ENCODE results near the gene CKAP4.

The CKAP4 gene

DNA sequence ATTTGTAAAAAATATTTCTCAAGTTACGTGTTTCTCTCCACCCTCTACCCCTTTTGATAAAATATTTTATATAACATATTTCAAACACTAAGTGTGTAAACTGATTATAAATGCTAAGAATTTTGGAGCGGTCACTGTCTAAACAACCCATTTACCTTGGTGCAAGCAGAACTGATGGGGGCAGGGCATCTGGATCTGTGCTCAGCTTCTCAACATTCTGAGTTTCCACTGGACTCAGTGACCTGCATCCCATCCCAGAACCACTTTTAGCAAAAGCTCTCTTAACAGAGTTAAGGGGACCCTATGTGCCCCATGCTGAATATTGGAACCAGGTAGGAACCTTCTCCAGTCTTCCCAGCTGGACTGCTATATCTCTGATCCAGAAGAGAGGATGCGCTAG, 53.5 kb downstream of the CKAP4 start:
- DNase-seq, result no peak

DNA sequence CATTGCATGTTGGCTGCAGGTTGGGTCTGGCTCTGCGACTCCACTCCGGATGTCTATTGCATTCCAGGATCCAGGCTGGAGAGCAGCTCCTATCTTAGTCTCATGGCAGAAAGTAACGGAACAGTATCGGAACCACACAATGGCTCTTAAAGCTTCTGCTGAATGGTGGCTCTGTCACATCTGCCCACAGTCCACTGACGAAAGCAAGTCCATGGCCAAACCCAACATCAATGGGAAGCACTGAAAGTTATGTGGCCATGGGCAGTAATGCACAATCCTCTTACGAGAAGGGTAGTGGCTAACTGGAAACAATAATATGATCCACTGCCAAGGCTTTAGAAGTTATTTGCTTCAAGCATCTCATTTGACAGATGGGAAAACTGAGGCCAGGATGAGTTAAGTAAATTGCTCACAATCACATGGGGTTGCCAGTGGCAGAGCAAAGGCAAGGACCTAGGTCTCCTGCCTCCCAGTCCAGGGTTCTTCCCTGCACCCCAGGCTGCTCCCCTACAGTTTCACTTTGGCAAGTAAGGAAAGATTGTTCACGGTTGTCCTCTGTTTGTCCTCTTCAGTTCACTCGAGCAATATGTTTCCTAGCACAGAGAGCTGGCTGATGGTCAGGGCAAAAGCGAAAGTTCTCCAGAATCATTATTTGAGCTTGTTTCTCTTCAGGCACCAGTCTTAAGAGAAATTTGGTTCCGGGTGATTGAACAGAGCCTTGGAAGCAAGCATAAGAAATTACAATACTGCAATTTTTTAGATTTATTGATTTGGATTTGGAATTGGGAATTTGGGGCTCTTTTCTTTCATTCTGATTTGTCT, 54.2 kb downstream of the CKAP4 start:
- no peak for DNase-seq

DNA sequence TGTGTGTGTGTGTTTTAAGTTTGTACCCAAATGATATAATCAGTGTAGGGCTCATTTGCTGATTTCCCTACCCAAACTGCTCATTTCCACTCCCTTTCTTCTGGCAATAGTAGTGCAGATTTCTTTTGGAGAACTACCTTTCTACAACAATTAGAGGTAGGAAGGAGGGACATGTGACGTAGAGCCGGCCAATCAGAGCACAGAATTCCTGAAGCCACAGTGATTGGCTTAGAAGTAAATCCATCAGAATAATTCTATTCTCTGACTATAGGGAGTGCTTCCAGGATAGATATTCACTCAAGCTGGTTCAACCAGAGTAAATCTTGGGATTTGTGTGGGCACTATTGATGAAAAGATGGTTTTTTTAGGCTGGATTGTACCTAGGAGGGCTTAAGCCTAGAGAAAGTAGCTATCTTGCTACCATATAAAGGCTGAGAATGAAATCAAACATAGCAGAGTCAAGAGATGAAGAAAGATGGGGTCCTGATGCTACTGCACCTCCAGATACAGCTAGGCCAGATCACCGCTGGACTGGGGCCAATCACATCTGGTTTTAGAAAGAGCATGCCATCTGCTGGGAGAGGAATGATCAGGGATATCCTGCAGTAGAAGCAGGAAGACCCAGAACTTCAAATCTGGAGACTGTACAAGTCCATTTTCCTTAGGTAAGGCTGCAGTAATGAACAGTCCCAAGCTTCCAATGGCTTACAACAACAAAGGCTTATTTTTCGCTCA, 55.0 kb downstream of the CKAP4 start:
- DNase-seq, result no peak

DNA sequence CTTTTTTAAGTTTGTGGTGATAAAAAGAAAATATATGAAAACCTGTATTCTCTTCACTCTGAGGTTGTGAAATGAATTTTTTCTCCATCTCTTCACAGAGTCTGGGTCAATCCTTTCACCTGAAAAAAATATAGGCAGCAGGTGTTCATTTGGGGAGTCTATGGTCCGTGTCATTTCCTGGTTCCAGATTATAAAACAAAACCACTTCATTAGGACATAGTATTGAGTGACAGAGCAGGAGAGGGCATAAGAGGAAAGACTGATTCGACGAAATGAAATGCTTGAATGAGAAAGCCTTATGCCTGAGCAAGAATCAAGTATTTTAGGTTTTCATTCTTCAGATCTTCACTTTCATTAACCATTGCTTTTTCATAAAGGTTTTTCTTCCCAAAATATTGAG, 57.2 kb downstream of the CKAP4 start:
- no peak for DNase-seq

DNA sequence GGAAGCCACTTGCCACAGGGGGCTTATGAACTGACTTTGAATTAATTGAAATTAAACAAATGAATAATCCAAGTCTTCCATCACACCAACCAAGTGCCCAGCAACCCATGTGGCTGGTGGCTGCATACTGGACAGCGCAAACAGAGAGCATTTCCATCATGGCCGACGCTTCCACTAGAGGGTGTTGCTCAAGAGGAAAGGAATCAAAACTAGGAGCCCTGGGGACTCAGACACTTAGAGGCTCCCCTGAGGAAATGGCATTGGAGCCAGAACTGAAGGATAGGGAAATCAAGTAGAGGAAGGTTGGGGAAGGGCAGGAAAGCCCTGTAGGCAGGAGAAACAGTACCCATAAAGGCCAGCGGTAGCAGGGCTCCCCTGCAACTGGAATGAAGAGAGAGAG, 58.5 kb downstream of the CKAP4 start:
- no peak for DNase-seq

DNA sequence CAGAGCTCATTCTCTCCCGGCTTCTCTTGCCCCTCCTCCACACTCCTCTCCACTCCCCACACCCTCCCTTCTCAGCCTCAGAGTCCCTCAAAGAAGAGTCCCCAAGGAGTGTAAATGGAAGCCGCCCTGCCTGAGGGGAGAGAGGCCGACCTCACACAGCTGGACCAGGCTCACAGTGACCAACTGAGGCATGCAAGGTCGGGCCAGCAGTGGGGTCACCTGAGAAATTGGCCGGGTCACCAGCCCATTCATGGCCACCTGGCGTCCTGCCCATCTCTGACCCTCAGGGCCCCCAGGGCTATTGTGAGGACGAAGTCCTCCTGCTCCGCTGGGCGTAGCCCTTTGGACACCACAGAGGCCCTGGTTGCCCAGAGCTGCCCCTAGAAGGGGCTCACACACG, 59.6 kb downstream of the CKAP4 start:
- DNase-seq, result no peak

All from central memory CD4-positive, alpha-beta T cell (primary cell).